Forelimb muscle (tissue), 1 donor: ENCODE results near the gene CDKL1. TPM values are rescaled to one million over a fixed set of nuclear protein-coding genes. Genes with fewer than 3 reads are reported as not detected.
"Not testable (repeated sequence)": the region's sequence is repeated elsewhere in the genome, so short reads cannot be mapped to it uniquely, and the experiment has no call there.

Experiments
- DNase-seq: peaks from one replicate; pipeline ENCODE4 v3.0.0-alpha.2; 2013; ENCODE audit warnings: low read depth
- polyA plus RNA-seq: library from polyadenylated mRNA; unstranded; fragments of 120-200 nt; gene quantifications from one replicate; pipeline ENCODE4 v1.2.1, GENCODE V29; 2013; ENCODE audit not compliant: insufficient read length

Gene CDKL1
- polyA plus RNA-seq, 1 donor: 3.7 TPM

DNA sequence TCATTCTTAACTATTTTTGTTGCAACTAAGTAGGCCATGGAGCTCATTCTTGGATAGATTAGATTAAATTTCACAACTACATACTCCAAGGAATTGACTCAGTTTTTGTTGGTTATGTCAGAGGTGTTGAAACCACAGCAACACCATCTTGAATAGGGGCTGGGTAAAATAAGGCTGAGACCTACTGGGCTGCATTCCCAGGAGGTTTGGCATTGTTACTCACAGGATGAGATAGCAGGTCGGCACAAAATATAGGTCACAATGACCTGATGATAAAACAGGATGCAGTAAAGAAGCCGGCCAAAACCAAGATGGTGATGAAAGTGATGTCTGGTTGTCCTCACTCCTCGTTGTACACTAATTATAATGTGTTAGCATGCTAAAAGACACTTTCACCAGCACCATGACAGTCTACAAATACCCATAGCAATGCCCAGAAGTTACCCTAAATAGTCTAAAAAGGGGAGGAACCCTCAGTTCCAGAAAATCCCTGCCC is 63.6 kb downstream of the CDKL1 start:
- no peak for DNase-seq

- DNase-seq: no peak
Measured at GRCh38 chr14:50331596-50331995, 65.1 kb downstream of the CDKL1 start.

- DNase-seq: peak; percentile 86
Measured at GRCh38 chr14:50321009-50321660, 75.5 kb downstream of the CDKL1 start.

- no peak for DNase-seq
Measured at GRCh38 chr14:50320283-50320682, 76.4 kb downstream of the CDKL1 start.

DNA sequence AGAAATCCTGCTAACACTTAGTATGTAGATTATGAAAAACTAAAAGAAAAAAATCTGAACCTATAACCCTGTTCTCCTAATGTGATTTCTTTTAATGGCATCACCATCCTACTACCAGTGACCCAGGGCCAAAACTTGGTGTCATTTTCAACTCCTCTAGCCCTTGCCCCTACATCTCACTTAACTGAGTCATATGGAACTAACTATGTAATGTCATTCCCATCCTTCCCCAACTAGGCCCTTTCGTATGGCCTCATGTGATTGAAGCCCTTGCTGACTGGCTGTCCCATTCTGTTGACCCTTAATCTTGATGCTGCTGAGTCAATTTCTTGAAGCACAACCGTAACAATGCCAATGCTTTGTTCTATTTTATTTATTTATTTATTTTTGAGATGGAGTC is 77.0 kb downstream of the CDKL1 start:
- no peak for DNase-seq

DNA sequence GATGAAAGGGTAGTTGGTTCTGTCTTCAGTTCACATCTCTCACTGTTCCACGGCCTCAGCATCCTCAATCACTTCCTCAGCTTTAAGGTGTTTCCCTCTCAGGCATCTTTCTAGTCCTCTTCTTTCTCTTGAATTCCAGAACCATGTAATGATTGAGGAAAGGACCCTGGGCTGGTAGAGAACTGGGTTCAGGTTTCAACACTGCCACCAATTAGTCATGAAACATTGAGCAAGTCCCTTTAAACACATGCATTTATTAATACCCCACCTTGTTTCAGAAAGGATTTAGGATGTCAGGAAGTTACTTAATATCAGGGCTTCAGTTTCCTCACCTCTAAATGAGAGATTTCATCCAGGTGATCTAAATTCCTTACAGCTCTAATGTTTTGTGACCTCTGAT is 77.4 kb downstream of the CDKL1 start:
- no peak for DNase-seq

- DNase-seq: no peak
Measured at GRCh38 chr14:50318031-50318626, 78.6 kb downstream of the CDKL1 start.

- DNase-seq: not testable (repeated sequence)
Measured at GRCh38 chr14:50314098-50314497, 82.6 kb downstream of the CDKL1 start.

GRCh38 chr14:50312734-50313054 is 84.0 kb downstream of the CDKL1 start:
- DNase-seq: no peak

- DNase-seq: peak; percentile 62
Measured at GRCh38 chr14:50311972-50312733, 84.5 kb downstream of the CDKL1 start, which contains the start of the genes DMAC2L and L2HGDH. Gene DMAC2L, plus strand, starts transcription at chr14:50312324. Its CDS starts 9,164 bp downstream, at chr14:50321488. Gene L2HGDH, minus strand, starts transcription at chr14:50312229. Its CDS starts 79 bp downstream, at chr14:50312150.

DNA sequence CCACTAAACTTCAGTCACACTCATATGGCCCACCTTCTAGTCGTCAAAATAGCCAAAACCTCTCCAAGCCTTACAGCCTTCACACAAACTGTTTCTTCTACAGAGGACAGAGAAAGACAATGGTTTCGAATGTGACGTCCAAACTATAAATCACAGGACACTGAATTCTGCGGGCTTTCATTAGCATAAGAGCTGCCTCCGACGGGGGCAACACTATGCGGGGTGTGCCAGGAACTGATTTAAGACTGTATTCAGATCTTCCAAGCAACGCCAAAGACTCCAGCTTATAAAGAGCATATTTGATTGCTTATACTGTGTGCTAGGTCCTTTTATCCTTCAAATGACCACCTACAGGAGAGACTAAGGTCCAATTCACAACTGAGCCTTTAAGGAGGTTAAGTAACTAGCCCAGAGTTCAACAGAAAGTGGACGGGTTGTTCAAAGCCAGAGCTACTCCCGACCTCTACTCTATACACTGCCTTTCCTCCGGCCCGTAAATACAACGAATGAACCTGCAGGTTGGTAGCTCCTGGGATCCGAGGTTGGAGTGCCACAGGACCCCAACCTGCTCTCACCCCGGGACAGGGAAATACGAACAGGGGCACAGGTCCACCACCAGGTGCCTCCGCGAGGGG is 85.2 kb downstream of the CDKL1 start:
- no peak for DNase-seq

DNA sequence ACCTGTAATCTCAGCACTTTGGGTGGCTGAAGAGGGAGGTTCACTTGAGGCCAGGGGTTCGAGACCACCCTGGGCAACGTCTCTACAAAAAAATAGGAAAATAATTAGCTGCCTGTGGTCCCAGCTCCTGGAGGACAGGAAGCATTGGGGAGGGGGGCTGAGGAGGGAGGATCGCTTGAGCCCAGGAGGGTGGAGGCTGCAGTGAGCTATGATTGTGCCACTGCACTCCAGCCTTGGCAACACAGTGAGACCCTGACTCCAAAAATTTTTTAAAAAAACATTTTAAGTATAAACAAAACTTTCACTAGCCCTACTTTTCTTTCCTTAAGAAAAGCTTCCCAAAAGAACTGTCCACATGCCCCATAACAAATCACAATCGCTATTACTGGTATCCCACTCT is 86.2 kb downstream of the CDKL1 start:
- DNase-seq: no peak

GRCh38 chr14:50308363-50308915 is 88.2 kb downstream of the CDKL1 start:
- DNase-seq: no peak

GRCh38 chr14:50303744-50304471 is 92.8 kb downstream of the CDKL1 start:
- DNase-seq: no peak

GRCh38 chr14:50301914-50302313 is 94.8 kb downstream of the CDKL1 start:
- DNase-seq: no peak

DNA sequence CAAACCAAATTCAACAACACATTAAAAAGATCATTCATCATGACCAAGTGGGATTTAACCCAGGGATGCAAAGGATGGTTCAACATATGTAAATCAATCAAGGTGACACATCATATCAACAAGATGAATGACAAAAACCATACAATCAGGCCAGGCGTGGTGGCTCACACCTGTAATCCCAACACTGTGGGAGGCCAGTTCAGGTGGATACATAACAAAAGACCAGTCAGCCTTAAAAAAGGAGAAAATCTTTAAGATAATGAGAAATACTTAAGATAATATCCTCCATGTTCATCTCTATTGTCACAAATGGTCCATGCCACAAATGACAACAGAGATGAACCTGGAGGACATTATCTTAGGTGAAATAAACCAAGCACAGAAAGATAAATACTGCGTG is 97.1 kb downstream of the CDKL1 start:
- DNase-seq: no peak

- no peak for DNase-seq
Measured at GRCh38 chr14:50290306-50290705, 106.4 kb downstream of the CDKL1 start.

GRCh38 chr14:50288146-50288545 is 108.5 kb downstream of the CDKL1 start:
- DNase-seq: no peak

DNA sequence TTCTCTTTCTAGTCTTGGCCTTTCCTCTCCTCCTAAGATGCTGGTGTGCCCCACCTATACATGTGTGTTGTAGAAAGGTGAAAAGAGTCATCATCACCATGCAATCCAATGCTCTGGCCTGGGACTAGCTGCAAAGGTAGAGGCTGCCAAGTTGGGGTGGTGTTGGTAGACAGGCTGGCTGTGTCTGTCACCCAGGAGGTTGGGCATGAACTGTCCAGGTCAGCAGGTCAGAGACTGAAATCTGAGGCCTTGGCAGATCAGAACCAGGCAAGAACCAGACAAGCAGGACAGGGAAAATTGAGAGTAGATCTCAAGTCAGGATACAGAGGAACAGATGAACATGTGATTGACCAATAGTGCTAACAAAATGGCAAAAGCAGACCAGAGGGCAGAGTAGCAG is 110.8 kb downstream of the CDKL1 start:
- no peak for DNase-seq
